ENCODE data around the gene TAF5.
"Not testable (repeated sequence)": the region's sequence is repeated elsewhere in the genome, so short reads cannot be mapped to it uniquely, and the experiment has no call there.

TAF5 gene
- total RNA-seq, result 25.1 to 27.3 reads per million in 2 donors

DNA sequence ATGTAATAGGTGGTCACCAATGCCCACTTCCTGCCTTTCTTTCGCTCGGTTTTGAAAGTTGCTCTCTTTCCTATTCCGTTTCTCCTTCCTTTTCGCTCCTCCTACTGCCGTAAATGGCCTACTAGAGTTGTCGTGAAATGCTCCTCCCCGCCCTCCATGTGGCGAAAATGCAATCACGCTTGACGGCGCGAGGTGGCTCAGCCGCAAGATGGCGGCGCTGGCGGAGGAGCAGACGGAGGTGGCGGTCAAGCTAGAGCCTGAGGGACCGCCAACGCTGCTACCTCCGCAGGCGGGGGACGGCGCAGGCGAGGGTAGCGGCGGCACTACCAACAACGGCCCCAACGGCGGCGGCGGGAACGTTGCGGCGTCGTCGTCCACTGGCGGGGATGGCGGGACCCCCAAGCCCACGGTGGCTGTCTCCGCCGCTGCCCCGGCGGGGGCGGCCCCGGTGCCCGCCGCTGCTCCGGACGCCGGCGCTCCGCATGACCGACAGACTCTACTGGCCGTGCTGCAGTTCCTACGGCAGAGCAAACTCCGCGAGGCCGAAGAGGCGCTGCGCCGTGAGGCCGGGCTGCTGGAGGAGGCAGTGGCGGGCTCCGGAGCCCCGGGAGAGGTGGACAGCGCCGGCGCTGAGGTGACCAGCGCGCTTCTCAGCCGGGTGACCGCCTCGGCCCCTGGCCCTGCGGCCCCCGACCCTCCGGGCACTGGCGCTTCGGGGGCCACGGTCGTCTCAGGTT, at the start of gene TAF5:
TAF5 (plus strand) TSS at position 195 of the 737 bp plus-strand sequence; CDS start at position 209, 14 bp downstream.
- peak; percentile 68 for DNase-seq

DNA sequence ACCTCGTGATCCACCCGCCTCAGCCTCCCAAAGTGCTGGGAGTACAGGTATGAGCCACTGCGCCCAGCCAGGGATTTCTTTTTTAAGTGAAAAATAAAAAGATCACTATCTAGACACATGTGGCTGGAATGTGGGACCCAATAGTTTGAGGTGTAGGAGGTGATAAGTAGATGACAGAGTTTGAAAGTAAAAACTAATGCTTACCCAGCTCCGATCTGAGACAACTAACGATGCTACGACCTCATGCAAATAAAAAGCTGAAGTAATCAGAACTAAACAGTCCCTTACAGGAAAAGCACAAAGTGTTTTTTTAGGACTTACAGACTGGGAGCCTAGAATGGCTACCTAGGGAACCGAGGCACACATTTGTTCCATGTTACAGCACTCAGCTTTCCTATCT, 39.9 kb upstream of the TAF5 start:
- no peak for DNase-seq

DNA sequence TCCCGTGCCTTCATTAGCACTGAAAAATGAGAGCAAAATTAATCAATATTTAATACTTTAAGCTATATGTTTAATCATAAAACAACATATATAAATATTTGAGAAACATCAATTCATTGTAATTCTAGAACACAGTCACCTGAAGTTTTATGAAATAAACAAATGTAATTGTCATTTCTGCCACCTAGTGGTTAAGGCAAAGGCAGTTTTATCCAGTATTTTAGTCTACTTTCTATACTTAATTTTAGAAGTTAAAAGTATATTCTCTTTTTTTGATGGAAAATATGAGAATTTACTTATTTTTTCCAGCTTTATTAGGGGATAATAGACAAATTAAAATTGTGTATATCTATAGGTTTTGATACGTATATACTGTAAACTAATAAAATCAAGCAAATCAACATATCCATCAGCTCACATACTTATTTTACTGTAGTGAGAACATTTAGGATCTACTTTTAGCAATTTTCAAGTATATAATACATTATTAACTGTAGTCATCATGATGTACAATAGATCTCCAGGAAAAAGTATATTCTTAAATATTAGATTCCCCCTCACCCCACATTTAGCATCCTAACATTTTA, 33.7 kb upstream of the TAF5 start:
- no peak for DNase-seq

DNA sequence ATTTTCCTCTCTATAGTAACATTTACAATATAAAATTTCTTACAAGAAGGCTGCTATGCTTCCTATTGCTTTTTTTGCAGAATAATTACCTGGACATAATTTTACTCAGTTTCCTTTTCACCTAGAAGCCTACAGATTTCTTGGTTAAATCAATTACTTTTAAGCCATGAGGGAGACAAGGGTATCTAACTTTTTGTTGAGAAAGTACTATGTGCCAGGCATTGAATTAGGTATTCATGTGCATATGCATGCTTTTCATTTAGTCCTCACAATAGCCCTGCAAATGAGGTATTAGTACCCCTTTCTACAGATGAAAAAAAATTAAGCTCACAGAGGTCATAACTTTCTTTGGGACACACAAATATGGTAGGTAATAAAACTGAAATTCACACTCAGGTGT, 33.2 kb upstream of the TAF5 start:
- no peak for DNase-seq

DNA sequence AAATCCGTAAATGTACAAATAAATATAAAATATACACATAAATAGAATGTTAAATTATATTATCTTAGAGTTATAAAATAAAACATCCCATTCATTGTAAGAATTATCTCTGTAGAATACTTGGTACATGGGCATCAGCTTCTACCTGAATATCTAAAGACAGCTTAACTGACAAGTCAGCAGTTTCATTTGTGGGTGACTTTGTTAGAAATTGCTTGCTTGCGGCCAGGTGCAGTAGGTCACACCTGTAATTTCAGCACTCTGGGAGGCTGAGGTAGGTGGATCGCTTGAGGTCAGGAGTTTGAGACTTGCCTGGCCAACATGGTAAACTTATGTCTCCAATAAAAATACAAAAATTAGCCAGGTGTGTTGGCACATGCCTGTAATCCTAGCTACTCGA, 31.4 kb upstream of the TAF5 start:
- DNase-seq, result no peak

DNA sequence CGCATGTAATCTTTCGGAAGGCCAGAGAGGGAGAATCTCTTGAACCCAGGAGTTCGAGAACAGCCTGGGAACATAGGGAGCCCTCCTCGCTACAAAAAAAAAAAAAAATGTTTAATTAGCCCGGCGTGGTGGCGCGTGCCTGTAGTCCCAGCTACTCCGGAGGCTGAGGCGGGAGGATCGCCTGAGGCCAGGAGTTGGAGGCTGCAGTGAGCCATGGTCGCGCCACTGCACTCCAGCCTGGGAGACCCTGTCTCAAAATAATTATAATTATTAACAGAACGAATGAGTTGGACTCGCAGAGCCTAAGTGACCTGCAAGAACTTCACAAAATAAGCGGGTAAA, 17.6 kb upstream of the TAF5 start:
- no peak for DNase-seq

DNA sequence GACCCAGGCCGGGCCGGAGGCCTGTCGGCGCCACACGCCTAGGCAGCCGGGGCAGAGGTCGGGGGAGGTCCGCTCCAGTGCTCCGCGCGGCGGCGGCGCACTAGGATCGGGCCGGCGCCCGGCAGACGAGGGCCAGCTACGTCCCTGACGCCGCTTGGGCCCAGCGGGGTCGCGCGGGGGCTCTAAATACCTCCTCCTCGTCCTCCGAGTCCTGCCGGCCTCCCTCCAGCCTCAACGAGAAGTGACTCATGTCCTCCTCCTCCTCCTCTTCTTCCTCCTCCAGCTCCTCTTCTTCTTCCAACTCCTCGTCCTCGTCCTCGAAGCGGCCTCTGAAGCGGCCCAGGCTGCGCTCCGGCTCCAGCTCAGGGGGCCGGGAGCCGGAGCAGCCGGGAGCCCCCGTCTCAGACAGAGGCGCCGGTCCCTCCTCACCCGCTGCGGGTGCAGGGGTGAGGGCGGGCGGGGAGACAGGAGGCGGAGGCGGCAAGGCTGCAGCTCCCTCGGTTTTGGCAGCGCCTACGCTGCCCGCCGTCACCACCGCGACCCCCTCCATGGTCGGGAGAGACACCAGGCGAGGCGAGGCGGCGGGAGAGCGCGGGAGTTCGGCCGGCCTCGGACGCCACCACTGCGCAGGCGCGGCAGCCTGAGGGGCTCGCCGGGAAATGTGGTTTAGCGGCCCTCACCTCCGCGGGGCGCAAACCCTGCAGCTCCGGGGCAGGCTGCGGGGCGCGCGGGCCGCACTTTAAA, 17.1 kb upstream of the TAF5 start, which contains the start of gene PCGF6:
PCGF6 (minus strand) TSS at position 624 of the 744 bp plus-strand sequence; CDS start at position 550, 74 bp downstream.
- DNase-seq, result peak; percentile 53

DNA sequence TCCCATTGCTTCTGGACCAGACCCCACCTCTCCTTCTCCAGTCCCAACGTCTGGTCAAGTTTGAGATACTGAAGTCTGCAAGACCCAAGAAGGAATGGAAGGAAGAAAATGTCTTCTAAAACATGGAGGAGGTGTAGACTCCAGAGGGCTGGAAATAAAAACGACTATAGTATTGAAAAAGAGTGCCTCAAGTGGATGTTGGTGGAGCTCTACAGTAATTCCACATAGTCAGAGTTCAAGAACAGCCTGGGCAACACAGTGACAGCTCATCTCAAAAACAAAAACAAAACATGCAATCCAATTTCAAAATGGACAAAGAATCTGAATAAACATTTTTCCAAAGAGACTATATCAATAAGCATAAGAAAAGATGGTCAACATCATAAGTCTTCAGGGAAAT, 14.5 kb upstream of the TAF5 start:
- no peak for DNase-seq

DNA sequence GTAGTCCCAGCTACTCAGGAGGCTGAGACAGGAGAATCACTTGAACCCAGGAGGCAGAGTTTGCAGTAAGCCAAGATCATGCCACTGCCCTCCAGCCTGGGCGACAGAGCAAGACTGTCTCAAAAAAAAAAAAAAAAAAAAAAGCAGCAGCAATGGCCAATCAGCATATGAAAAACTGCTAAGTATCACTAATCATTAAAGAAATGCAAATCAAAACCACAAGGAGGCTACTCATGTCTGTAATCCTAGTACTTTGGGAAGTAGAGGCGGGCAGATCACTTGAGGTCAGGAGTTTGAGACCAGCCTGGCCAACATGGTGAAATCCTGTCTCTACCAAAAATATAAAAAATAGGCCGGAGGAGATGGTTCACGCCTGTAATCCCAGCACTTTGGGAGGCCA, 13.2 kb upstream of the TAF5 start:
- not testable (repeated sequence) for DNase-seq

DNA sequence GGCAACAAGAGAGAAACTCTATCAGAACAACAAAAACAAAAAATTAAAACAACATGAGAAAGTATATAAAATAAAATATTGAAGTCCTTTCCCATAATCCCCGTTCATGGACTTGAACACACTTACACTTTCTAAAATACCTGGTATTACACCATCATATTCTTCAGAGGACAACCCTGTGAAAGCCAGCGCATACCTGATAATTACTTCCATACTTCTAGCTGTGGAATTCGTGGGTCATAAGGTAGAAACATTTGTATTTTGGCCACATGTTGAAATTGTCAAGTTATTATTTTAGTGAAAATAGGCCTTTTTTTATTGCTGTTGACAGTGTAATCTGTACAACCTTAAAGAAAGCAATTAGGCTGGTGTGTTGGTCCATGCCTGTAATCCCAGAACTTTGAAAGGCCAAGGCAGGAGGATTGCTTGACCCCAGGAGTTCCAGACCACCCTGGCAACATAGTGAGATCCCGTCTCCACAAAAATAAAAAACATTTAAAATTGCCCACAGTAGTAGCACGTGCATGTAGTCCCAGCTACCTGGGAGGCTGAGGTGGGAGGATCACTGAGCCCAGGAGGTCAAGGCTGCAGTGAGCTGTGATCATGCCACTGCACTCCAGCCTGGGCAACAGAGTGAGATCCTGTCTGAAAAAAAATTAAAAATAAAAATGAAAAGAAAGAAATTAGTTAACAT, 11.7 kb upstream of the TAF5 start:
- DNase-seq, result no peak

DNA sequence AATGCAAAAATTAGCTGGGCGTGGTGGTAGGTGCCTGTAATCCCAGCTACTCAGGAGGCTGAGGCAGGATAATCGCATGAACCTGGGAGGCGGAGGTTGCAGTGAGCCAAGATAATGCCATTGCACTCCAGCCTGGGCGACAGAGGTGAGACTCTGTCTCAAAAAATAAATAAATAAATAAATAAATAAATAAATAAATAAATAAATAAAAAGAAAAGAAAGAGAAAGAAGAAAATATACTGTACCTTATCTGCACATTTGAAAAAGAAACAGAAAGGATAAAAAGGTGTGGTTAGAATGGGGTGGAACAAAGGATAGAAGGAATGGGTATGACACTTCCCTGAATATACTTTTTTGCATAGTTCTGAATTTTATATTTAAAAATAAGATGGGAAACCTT, 8.3 kb upstream of the TAF5 start:
- not testable (repeated sequence) for DNase-seq

DNA sequence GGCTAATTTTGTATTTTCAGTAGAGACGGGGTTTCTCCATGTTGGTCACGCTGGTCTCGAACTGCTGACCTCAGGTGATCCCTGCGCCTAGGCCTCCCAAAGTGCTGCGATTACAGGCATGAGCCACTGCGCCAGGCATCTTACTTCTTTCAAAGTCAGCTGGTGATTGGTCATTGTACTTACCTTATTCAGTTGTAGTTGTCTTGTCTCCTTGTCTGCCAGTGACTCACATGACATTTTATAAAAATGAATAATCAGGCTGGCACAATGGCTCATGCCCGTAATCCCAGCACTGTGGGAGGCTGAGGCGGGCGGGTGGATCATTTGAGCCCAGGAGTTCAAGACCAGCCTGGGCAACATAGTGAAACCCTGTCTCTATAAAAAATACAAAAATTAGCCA, 7.0 kb upstream of the TAF5 start:
- DNase-seq, result not testable (repeated sequence)

DNA sequence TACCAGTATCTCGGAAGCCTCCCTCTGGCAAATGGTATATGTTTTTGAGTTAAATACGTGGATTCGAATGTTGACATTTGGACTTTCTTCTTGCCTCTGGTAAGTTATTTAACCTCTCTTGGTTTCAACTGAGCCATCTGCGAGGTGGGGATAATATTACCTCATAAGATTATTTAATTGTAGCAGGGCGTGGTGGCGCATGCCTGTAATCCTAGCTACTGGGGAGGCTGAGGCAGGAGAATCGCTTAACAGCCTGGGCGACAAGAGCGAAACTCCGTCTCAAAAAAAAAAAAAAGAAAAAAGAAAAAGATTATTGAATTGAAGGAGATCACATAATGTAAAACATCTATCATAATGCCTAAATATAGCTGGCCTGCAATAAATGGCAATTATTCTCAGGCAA, 396 bp upstream of the TAF5 start:
- DNase-seq, result no peak

DNA sequence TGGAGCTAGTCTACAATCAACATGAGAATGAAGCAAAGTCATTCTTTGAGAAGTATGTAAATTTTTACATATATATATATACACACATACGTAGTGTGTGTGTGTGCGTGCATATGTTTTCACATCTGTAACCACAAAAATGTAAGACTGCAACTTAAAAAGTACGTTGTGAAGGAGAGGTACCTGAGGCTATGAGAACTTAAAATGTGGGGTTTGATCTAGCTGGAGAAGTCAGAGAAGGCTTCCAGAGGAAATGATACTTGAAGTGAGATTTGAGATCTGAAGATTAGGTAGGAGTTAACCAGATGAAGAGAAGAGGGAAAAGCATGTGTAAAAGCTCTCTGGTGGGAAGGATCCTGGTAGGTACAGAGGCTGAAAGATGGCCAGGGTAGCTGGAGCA, 5.8 kb downstream of the TAF5 start:
- DNase-seq, result no peak

DNA sequence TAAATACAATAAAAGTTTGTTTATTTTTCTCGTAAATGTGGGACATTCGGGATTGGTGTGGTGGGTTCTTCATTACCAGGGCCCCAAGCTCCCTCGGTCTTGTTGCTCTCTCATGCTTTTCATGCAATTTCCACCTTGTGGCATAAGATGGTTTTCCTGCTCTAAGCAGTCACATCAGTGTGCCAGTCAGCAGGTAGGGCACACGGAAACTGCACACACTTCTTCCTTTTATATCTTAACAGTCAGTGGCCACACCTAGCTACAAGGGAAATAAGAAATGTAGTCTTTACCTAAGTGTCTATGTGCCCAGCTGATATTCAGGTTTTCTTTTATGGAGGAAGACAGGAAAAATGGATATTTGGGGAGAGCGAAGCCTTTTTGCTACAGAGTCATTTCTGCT, 6.5 kb downstream of the TAF5 start:
- DNase-seq, result no peak

DNA sequence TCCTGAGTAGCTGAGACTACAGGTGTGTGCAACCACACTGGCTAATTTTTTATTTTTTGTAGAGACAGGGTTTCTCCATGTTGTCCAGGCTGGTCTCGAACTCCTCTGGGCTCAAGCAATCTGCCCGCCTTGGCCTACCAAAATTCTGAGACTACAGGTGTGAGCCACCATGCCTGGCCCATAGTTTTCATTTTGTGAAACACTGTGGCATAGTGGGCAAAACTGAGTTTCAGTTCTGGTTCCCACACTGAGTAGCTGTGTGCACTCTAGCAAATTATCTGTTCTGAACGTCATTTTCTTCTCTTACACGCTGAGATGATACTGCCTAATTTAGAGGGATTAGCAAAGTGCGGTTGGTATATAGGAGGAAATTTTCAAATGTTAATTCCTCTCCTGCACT, 15.0 kb downstream of the TAF5 start:
- DNase-seq, result no peak

DNA sequence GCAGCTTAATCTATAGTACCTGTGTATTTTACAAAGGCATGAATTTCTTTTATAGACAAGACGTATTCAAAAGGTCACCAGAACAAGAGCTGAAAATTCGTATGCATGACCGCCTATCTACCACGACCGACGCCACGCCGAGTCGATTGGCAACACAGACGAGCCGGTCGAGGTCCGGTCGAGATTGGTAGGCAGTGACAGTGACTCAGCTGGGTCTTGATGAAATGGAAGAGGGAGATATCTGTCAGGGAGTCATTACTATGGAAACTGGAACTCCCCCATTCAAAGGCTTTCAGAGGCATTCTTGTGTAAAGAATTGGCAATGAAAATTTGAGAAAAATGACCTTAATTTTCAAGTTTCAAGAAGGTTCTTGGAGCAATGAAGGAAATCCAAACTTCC, 26.4 kb downstream of the TAF5 start:
- no peak for DNase-seq

DNA sequence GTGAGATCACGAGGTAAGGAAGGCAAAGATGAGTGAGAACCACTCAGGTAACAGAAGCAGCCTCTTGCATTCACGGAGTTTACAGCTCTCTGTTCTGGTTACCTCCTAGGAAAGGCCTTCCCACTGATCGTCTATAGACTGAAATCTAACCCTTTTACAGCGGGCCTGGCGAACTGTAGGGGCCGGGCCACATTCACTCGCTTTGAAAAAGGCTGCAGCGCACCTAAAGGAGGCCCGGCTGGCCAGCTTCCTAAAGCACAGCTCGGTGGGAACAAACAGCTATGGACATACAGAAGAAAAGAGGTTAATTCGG, 27.9 kb downstream of the TAF5 start:
- no peak for DNase-seq

DNA sequence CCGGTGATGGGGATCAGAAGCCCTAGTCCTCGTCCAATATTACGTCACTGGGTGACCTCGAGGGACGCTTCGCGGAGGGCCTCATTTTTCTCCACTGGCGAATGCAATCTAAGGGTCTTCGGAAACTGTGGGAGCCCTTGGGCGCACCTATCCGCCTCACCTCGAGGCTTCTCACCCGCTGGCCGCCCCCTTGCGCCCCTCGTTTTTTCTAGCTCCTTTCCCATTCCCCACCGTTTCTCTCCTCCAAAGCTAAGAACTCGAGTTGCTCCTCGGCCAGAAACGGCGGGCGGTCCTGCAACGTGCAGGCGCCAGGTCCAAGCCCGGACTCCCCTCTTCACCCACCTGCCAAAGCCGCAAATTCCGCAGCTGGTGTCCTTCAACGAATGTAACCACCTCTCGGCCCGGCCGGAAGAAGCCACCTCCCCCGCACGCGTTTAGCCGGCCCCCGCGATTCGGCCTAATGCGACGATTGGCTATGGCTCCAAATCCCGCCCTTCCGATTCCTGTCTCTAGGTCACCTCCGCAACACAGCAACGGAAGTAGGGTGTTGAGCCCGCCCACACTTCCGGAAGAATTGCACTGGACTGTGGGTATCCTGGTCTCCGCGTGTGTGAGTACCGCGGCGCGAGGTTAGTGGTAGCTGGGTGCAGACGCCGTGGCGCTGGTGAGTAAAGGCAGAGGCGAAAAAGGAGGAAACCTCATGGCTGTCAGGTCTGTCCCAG, 28.5 kb downstream of the TAF5 start, which contains the start of the genes ATP5MK and PDCD11:
ATP5MK (minus strand) TSS at position 409 of the 722 bp plus-strand sequence. CDS start 4,018 bp downstream, outside the sequence.
PDCD11 (plus strand) TSS at position 560 of the 722 bp plus-strand sequence. CDS start 1,801 bp downstream, outside the sequence.
- peak; percentile 69 for DNase-seq

DNA sequence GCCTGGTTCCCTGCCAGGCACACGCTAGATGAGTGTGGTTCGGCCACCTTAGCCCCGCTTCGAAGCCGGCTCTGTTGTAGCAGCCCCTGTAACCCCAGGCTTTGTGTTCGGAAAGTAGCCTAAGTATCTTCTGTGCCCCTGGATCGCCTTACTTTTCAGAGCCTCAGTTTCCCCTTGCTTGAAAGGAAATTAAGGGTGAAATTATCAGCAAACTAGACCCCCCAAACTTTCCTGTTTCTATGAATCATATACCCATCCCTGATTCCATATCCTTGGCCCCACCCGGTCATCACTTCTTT, 29.0 kb downstream of the TAF5 start:
- no peak for DNase-seq

DNA sequence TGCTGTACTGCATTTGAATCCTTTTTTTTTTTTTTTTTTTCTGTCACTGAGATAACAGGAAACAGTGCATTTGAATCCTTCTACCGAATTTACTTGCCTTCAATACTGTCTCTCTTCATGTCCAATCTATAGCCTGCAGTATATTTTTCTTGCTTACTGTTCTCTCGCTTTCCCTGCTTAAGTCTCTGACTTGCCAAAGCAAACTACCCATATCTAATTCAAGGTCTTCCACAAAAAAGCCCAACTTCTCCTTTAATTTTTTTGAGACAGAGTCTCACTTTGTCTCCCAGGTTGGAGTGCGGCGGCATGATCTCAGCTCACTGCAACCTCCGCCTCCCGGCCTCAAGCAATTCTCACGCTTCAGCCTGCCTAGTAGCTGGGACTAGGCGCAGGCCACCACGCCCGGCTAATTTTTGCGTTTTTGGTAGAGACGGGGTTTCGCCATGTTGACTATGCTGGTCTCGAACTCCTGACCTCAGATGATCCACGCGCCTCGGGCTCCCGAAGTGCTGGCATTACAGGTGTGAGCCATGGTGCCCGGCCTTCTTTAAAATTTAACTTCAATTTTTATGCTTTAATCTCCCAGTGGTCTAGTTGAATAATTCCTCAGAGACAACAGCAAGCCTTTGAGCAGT, 29.5 kb downstream of the TAF5 start:
- no peak for DNase-seq

DNA sequence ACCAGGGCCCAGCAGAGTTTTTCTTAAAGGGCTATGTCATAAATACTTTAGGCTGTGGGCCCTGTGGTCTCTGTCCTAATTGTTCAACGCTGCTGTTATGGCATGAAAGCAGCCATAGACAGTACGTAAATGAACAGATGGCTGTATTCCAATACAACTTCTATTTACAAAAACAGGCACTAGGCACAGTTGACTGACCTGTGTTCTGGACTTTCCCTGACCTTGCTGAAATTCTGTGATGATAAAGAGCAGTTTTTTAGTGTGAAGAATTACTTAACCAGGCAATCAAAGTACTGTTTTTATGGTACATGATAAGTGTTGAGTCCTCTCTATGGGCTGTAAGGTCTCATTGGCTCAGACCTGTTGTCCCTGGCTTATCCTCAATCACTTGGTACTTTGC, 45.8 kb downstream of the TAF5 start:
- DNase-seq, result no peak

Measured in activated gamma-delta T cell (primary cell).